Calu3 (cell line): ENCODE data around the gene ACTA2. TPM values are rescaled to one million over a fixed set of nuclear protein-coding genes. Genes with fewer than 3 reads are reported as not detected.

Source experiments
- BruUV-seq: library from RNA; stranded (reverse); fragments of 400-500 nt; replicated peaks from 2 replicates; lab custom pipeline; 2021; lab: Mats Ljungman, UMichigan
- CTCF ChIA-PET: fragments of 300-600 bp; sonication (Branson Sonifier 250); formaldehyde crosslinking; loops from one replicate; lab custom pipeline; 2022; ENCODE audit warnings: antibody characterized with exemption; lab: Charles Lee
- DNase-seq: peaks from one replicate; pipeline ENCODE4 v3.0.0; 2022
- H3K27ac Mint-ChIP-seq: one replicate; pipeline ENCODE4 v1.8.0; 2022; ENCODE audit warnings: mixed read lengths; ENCODE audit not compliant: unreplicated experiment
- H3K27me3 Mint-ChIP-seq: one replicate; pipeline ENCODE4 v1.8.0; 2022; ENCODE audit warnings: mixed read lengths; ENCODE audit not compliant: unreplicated experiment
- H3K36me3 Mint-ChIP-seq: one replicate; pipeline ENCODE4 v1.8.0; 2022; ENCODE audit warnings: mild to moderate bottlenecking, moderate library complexity, mixed read lengths; ENCODE audit not compliant: insufficient read depth, unreplicated experiment
- H3K4me1 Mint-ChIP-seq: one replicate; pipeline ENCODE4 v1.8.0; 2022; ENCODE audit warnings: mild to moderate bottlenecking, low read depth, mixed read lengths; ENCODE audit not compliant: unreplicated experiment
- H3K4me3 Mint-ChIP-seq: one replicate; pipeline ENCODE4 v1.8.0; 2022; ENCODE audit warnings: mild to moderate bottlenecking, low read depth, moderate library complexity, mixed read lengths; ENCODE audit not compliant: unreplicated experiment
- H3K9me3 Mint-ChIP-seq: one replicate; pipeline ENCODE4 v1.8.0; 2022; ENCODE audit warnings: low read depth, mixed read lengths; ENCODE audit not compliant: unreplicated experiment
- CTCF ChIP-seq: fragments of 200-600 bp; IDR thresholded peaks from one replicate; pipeline ENCODE4 v1.8.0; 2022; ENCODE audit warnings: antibody characterized with exemption; ENCODE audit not compliant: unreplicated experiment
- intact Hi-C: fragments of 100-400 bp; cut with micrococcal nuclease; formaldehyde crosslinking; loops from one replicate; pipeline ENCODE4 v1.10.0; 2022; ENCODE audit not compliant: unreplicated experiment
- total RNA-seq: library from RNA; stranded (reverse); gene quantifications from 2 replicates; pipeline ENCODE4 v1.2.3, GENCODE V29; 2022

ACTA2 gene
- total RNA-seq, 1 experiment from 2014 or later = 1.0 TPM

GRCh38 chr10:88989423-88989822 lies 36.9 kb upstream of the ACTA2 start:
- intact Hi-C loops = no loop called here
- DNase-seq = no peak
- no peak for TF ChIP-seq CTCF
- peak overlapping the region; percentile 3 for H3K27ac Mint-ChIP-seq
- H3K4me3 Mint-ChIP-seq = no peak overlapping the region
- CTCF ChIA-PET = interaction anchor here (1.3 to 1.7 kb wide), 3 partner anchors 14 to 57 kb away, joined by 7 to 12 read pairs (median 10); no protein-coding TSS in a partner anchor
- H3K36me3 Mint-ChIP-seq = peaks cover 17% of the 10 kb centered on the region
- no peaks in the 10 kb centered on the region for H3K9me3 Mint-ChIP-seq
- H3K27me3 Mint-ChIP-seq = no peaks in the 10 kb centered on the region
- no TSS peak for BruUV-seq
- H3K4me1 Mint-ChIP-seq = peaks cover 17% of the 10 kb centered on the region

GRCh38 chr10:88987840-88988239 lies 35.3 kb upstream of the ACTA2 start:
- intact Hi-C loops = loop anchor here (1.0 to 2.0 kb wide), 2 partner anchors 53 to 139 kb away; no protein-coding TSS in a partner anchor
- CTCF ChIA-PET = no interaction called here
- Mint-ChIP-seq H3K27ac (no peak overlapping the region), H3K9me3 (no peaks in the 10 kb centered on the region), H3K27me3 (no peaks in the 10 kb centered on the region), H3K4me3 (no peak overlapping the region), H3K36me3 (peaks cover 17% of the 10 kb centered on the region), H3K4me1 (peaks cover 17% of the 10 kb centered on the region)
- TF ChIP-seq CTCF = no peak
- BruUV-seq = no TSS peak
- DNase-seq = no peak

- H3K36me3 Mint-ChIP-seq = peaks cover 17% of the 10 kb centered on the region
- H3K27ac Mint-ChIP-seq = no peak overlapping the region
- no peak for DNase-seq
- no TSS peak for BruUV-seq
- CTCF ChIA-PET = interaction anchor here (0.6 to 0.8 kb wide), 2 partner anchors 53 to 55 kb away, joined by 3 read pairs; no protein-coding TSS in a partner anchor
- H3K4me3 Mint-ChIP-seq = no peak overlapping the region
- H3K9me3 Mint-ChIP-seq = no peaks in the 10 kb centered on the region
- TF ChIP-seq CTCF = no peak
- H3K4me1 Mint-ChIP-seq = peaks cover 19% of the 10 kb centered on the region
- no peaks in the 10 kb centered on the region for H3K27me3 Mint-ChIP-seq
- intact Hi-C loops = loop anchor here (1.0 to 2.0 kb wide), 2 partner anchors 52 to 138 kb away; no protein-coding TSS in a partner anchor
Observed at GRCh38 chr10:88987243-88987725, 34.7 kb upstream of the ACTA2 start.

GRCh38 chr10:88986549-88987242 lies 34.1 kb upstream of the ACTA2 start:
- no peak overlapping the region for H3K4me3 Mint-ChIP-seq
- CTCF ChIA-PET = interaction anchor here (0.6 to 0.8 kb wide), 2 partner anchors 52 to 54 kb away, joined by 3 read pairs; no protein-coding TSS in a partner anchor
- peak; percentile 34 for DNase-seq
- intact Hi-C loops = loop anchor here (1.0 to 2.0 kb wide), 2 partner anchors 51 to 138 kb away; no protein-coding TSS in a partner anchor
- no peaks in the 10 kb centered on the region for H3K27me3 Mint-ChIP-seq
- peaks cover 25% of the 10 kb centered on the region for H3K4me1 Mint-ChIP-seq
- no peaks in the 10 kb centered on the region for H3K9me3 Mint-ChIP-seq
- H3K36me3 Mint-ChIP-seq = peaks cover 16% of the 10 kb centered on the region
- no peak overlapping the region for H3K27ac Mint-ChIP-seq
- TF ChIP-seq CTCF = peak; percentile 33
- BruUV-seq = no TSS peak
